NCI-H460 (cell line): ENCODE measurements around the gene YES1. TPM values are rescaled to one million over a fixed set of nuclear protein-coding genes. Genes with fewer than 3 reads are reported as not detected.
"Not testable (repeated sequence)": the region's sequence is repeated elsewhere in the genome, so short reads cannot be mapped to it uniquely, and the experiment has no call there.

ENCODE experiments used
- DNase-seq: peaks from one replicate; pipeline ENCODE4 v3.0.0-alpha.2; 2016; ENCODE audit warnings: low read depth; ENCODE audit errors: extremely low read depth
- total RNA-seq: library from RNA; depleted of rRNA; stranded (reverse); fragments of >200 nt; shearing (Covaris generic); gene quantifications from 2 replicates; pipeline ENCODE4 v1.2.3, GENCODE V29; 2014

Gene YES1
- total RNA-seq, 1 experiment from 2014 or later: 85.0 TPM

- DNase-seq: no peak
Observed at GRCh38 chr18:825891-826585, 14.0 kb upstream of the YES1 start.

- no peak for DNase-seq
Observed at GRCh38 chr18:824179-824578, 12.1 kb upstream of the YES1 start.

GRCh38 chr18:820591-821165 lies 8.6 kb upstream of the YES1 start:
- no peak for DNase-seq

- no peak for DNase-seq
Observed at GRCh38 chr18:816869-817268, 4.8 kb upstream of the YES1 start.

- no peak for DNase-seq
Observed at GRCh38 chr18:816088-816653, 4.1 kb upstream of the YES1 start.

- DNase-seq: no peak
Observed at GRCh38 chr18:815353-815752, 3.3 kb upstream of the YES1 start.

- no peak for DNase-seq
Observed at GRCh38 chr18:814300-815084, 2.5 kb upstream of the YES1 start.

- DNase-seq: no peak
Observed at GRCh38 chr18:813172-814071, 1.4 kb upstream of the YES1 start.

GRCh38 chr18:812376-813171 lies 532 bp upstream of the YES1 start:
- peak; percentile 55 for DNase-seq

- DNase-seq: peak; percentile 2
Observed at GRCh38 chr18:811182-811891, 705 bp downstream of the YES1 start.

GRCh38 chr18:809985-810642 lies 1.9 kb downstream of the YES1 start:
- DNase-seq: no peak

- DNase-seq: not testable (repeated sequence)
Observed at GRCh38 chr18:809228-809627, 2.8 kb downstream of the YES1 start.

- no peak for DNase-seq
Observed at GRCh38 chr18:808502-808901, 3.5 kb downstream of the YES1 start.

- no peak for DNase-seq
Observed at GRCh38 chr18:808086-808485, 4.0 kb downstream of the YES1 start.

GRCh38 chr18:805755-806110 lies 6.3 kb downstream of the YES1 start:
- DNase-seq: no peak

- DNase-seq: no peak
Observed at GRCh38 chr18:805008-805754, 6.9 kb downstream of the YES1 start.

- DNase-seq: no peak
Observed at GRCh38 chr18:801137-801536, 10.9 kb downstream of the YES1 start.

- DNase-seq: no peak
Observed at GRCh38 chr18:799943-800342, 12.1 kb downstream of the YES1 start.
